HEK293 (cell line): ENCODE results near the gene YOD1.

ENCODE experiments used
- CTCF ChIA-PET: fragments of 350-600 bp; formaldehyde crosslinking; extraction: SDS; loops from one replicate; lab custom pipeline; 2021; ENCODE audit warnings: antibody characterized with exemption; lab: Yijun Ruan, JAX
- POLR2A ChIA-PET: fragments of 300-600 bp; formaldehyde crosslinking; extraction: SDS; loops from one replicate; lab custom pipeline; 2020; ENCODE audit warnings: antibody characterized with exemption, inconsistent platforms; lab: Yijun Ruan, JAX
- H3K27ac ChIP-seq: fragments of 200-500 bp; sonication (Bioruptor generic); 2 replicates; pipeline ENCODE4 v1.5.1; 2014; ENCODE audit warnings: low read depth, low read length, control low read depth, inconsistent platforms; ENCODE audit errors: extremely low read depth
- H3K36me3 ChIP-seq, 2 experiments: fragments of 200-500 bp in 1 of 2; sonication (Bioruptor generic) in 1 of 2; 1 replicate in 1 of 2; 2 replicates in 1 of 2; pipeline ENCODE4 v1.5.1; 2014 to 2017; ENCODE audit warnings: inconsistent platforms in 2 of 2, low read length in 2 of 2; ENCODE audit not compliant: control insufficient read depth in 2 of 2, insufficient read depth in 1 of 2
- H3K4me1 ChIP-seq: fragments of 200-500 bp; sonication (Bioruptor generic); 2 replicates; pipeline ENCODE4 v1.5.1; 2014; ENCODE audit warnings: mild to moderate bottlenecking, low read length, inconsistent platforms; ENCODE audit not compliant: control insufficient read depth, insufficient read depth
- H3K4me3 ChIP-seq: 2 replicates; pipeline ENCODE4 v1.5.1; 2011; ENCODE audit warnings: low read depth, mild to moderate bottlenecking, control low read depth, low read length, moderate library complexity
- H3K9me3 ChIP-seq: fragments of 200-500 bp; sonication (Bioruptor generic); 2 replicates; pipeline ENCODE4 v1.5.1; 2014; ENCODE audit warnings: low read depth, low read length, inconsistent platforms; ENCODE audit not compliant: control insufficient read depth, insufficient read depth
- PRDM1 ChIP-seq: fragments of 450-650 bp; formaldehyde crosslinking; IDR thresholded peaks from 2 replicates; pipeline ENCODE4; 2016; ENCODE audit warnings: missing biosample characterization, missing genetic modification characterization
- SP2 ChIP-seq: fragments of 450-650 bp; formaldehyde crosslinking; IDR thresholded peaks from 2 replicates; pipeline ENCODE4 v1.5.1; 2016; ENCODE audit warnings: missing biosample characterization, missing genetic modification characterization
- TSHZ1 ChIP-seq: fragments of 450-650 bp; formaldehyde crosslinking; IDR thresholded peaks from 2 replicates; pipeline ENCODE4 v1.5.1; 2016; ENCODE audit warnings: missing biosample characterization, missing genetic modification characterization, borderline replicate concordance
- YY1 ChIP-seq: fragments of 450-650 bp; formaldehyde crosslinking; IDR thresholded peaks from 2 replicates; pipeline ENCODE4 v1.5.1; 2018; ENCODE audit warnings: missing biosample characterization, missing genetic modification characterization
- ZBTB1 ChIP-seq: fragments of 450-650 bp; formaldehyde crosslinking; IDR thresholded peaks from 2 replicates; pipeline ENCODE4 v1.5.1; 2016; ENCODE audit warnings: missing biosample characterization, missing genetic modification characterization
- ZNF133 ChIP-seq: fragments of 450-650 bp; formaldehyde crosslinking; IDR thresholded peaks from 2 replicates; pipeline ENCODE4 v1.5.1; 2016; ENCODE audit warnings: missing biosample characterization, missing genetic modification characterization
- ZNF148 ChIP-seq: fragments of 450-650 bp; formaldehyde crosslinking; IDR thresholded peaks from 2 replicates; pipeline ENCODE4 v1.5.0; 2017; ENCODE audit warnings: missing biosample characterization, missing genetic modification characterization, borderline replicate concordance
- ZNF16 ChIP-seq: fragments of 450-650 bp; formaldehyde crosslinking; IDR thresholded peaks from 2 replicates; pipeline ENCODE4 v1.5.1; 2016; ENCODE audit warnings: low read depth, missing biosample characterization, missing genetic modification characterization
- ZNF2 ChIP-seq: fragments of 450-650 bp; formaldehyde crosslinking; IDR thresholded peaks from 2 replicates; pipeline ENCODE4 v1.5.1; 2016; ENCODE audit warnings: missing biosample characterization, missing genetic modification characterization
- ZNF239 ChIP-seq: fragments of 450-650 bp; formaldehyde crosslinking; IDR thresholded peaks from 2 replicates; pipeline ENCODE4 v1.5.1; 2016; ENCODE audit warnings: missing biosample characterization, missing genetic modification characterization
- ZNF548 ChIP-seq: fragments of 450-650 bp; formaldehyde crosslinking; IDR thresholded peaks from 2 replicates; pipeline ENCODE4 v1.5.1; 2016; ENCODE audit warnings: missing biosample characterization, missing genetic modification characterization
- TF ChIP-seq, protein P1 (sequence below): fragments of 450-650 bp; formaldehyde crosslinking; IDR thresholded peaks from 2 replicates; pipeline ENCODE4 v1.5.1; 2016; ENCODE audit warnings: missing biosample characterization, missing genetic modification characterization
- TF ChIP-seq, protein P2 (sequence below): fragments of 450-650 bp; formaldehyde crosslinking; IDR thresholded peaks from 2 replicates; pipeline ENCODE4 v1.5.1; 2016; ENCODE audit warnings: missing biosample characterization, missing genetic modification characterization
- TF ChIP-seq, protein P3 (sequence below): fragments of 450-650 bp; formaldehyde crosslinking; IDR thresholded peaks from 2 replicates; pipeline ENCODE4 v1.5.1; 2016; ENCODE audit warnings: missing biosample characterization, missing genetic modification characterization
- TF ChIP-seq, protein P4 (sequence below): fragments of 450-650 bp; formaldehyde crosslinking; IDR thresholded peaks from 2 replicates; pipeline ENCODE4 v1.5.1; 2017; ENCODE audit warnings: missing biosample characterization, missing genetic modification characterization

Gene YOD1

GRCh38 chr1:207021139-207021861 is 29.7 kb downstream of the YOD1 start:
- no peaks in the 10 kb centered on the region for H3K9me3 ChIP-seq
- ChIA-PET CTCF (interaction anchor here (1.3 to 1.6 kb wide), 3 partner anchors 29 to 294 kb away, joined by 4 read pairs; no protein-coding TSS in a partner anchor), POLR2A (no interaction called here)
- no peaks in the 10 kb centered on the region for H3K4me1 ChIP-seq
- H3K4me3 ChIP-seq = no peak overlapping the region
- TF ChIP-seq ZNF16 (tag by site-specific recombination) (no peak), ZNF239 (tag by site-specific recombination) (no peak), ZNF548 (tag by site-specific recombination) (no peak), ZNF148 (tag by site-specific recombination) (no peak), SP2 (tag by site-specific recombination) (no peak), YY1 (no peak), PRDM1 (tag by site-specific recombination) (no peak), TSHZ1 (tag by site-specific recombination) (no peak), ZNF2 (no peak), ZBTB1 (no peak), ZNF133 (tag by site-specific recombination) (no peak)
- TF ChIP-seq, protein P1, sequence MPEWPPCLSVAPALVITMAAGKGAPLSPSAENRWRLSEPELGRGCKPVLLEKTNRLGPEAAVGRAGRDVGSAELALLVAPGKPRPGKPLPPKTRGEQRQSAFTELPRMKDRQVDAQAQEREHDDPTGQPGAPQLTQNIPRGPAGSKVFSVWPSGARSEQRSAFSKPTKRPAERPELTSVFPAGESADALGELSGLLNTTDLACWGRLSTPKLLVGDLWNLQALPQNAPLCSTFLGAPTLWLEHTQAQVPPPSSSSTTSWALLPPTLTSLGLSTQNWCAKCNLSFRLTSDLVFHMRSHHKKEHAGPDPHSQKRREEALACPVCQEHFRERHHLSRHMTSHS (tag by site-specific recombination) = no peak
- TF ChIP-seq, protein P2, sequence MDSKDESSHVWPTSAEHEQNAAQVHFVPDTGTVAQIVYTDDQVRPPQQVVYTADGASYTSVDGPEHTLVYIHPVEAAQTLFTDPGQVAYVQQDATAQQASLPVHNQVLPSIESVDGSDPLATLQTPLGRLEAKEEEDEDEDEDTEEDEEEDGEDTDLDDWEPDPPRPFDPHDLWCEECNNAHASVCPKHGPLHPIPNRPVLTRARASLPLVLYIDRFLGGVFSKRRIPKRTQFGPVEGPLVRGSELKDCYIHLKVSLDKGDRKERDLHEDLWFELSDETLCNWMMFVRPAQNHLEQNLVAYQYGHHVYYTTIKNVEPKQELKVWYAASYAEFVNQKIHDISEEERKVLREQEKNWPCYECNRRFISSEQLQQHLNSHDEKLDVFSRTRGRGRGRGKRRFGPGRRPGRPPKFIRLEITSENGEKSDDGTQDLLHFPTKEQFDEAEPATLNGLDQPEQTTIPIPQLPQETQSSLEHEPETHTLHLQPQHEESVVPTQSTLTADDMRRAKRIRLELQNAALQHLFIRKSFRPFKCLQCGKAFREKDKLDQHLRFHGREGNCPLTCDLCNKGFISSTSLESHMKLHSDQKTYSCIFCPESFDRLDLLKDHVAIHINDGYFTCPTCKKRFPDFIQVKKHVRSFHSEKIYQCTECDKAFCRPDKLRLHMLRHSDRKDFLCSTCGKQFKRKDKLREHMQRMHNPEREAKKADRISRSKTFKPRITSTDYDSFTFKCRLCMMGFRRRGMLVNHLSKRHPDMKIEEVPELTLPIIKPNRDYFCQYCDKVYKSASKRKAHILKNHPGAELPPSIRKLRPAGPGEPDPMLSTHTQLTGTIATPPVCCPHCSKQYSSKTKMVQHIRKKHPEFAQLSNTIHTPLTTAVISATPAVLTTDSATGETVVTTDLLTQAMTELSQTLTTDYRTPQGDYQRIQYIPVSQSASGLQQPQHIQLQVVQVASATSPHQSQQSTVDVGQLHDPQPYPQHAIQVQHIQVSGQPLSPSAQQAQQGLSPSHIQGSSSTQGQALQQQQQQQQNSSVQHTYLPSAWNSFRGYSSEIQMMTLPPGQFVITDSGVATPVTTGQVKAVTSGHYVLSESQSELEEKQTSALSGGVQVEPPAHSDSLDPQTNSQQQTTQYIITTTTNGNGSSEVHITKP (tag by site-specific recombination) = no peak
- TF ChIP-seq, protein P3, sequence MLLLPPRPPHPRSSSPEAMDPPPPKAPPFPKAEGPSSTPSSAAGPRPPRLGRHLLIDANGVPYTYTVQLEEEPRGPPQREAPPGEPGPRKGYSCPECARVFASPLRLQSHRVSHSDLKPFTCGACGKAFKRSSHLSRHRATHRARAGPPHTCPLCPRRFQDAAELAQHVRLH (tag by site-specific recombination) = no peak
- TF ChIP-seq, protein P4, sequence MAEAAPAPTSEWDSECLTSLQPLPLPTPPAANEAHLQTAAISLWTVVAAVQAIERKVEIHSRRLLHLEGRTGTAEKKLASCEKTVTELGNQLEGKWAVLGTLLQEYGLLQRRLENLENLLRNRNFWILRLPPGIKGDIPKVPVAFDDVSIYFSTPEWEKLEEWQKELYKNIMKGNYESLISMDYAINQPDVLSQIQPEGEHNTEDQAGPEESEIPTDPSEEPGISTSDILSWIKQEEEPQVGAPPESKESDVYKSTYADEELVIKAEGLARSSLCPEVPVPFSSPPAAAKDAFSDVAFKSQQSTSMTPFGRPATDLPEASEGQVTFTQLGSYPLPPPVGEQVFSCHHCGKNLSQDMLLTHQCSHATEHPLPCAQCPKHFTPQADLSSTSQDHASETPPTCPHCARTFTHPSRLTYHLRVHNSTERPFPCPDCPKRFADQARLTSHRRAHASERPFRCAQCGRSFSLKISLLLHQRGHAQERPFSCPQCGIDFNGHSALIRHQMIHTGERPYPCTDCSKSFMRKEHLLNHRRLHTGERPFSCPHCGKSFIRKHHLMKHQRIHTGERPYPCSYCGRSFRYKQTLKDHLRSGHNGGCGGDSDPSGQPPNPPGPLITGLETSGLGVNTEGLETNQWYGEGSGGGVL (tag by site-specific recombination) = no peak
- no peaks in the 10 kb centered on the region for H3K36me3 ChIP-seq
- H3K27ac ChIP-seq = no peak overlapping the region
